ENCODE data around the gene TMBIM4.

DNA sequence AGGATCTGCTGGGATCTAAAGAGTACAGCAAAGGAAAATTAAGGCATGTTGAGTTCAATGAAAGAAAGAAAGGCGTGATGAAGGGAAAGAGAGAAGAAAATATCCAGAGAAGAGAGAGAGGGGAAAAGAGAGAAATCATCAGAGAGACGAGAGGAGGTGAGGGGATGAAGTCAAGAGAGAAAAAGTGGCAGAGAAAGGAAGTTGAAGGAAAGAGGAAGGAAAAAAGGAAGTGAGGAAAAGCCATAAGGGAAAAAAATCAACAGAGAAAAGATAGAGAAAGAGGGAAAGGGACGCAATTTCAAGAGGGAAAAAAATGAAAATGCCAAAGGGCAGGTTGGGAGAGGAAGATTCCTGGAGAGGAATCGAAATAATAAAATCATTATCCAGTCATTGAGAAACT, 79.6 kb downstream of the TMBIM4 start:
- TF ChIP-seq ESRRA (CRISPR knock-in tag; IDR thresholded peaks at IDR 0.05; ENCODE audit: borderline replicate concordance) (no peak), ATF3 (CRISPR knock-in tag; conservative IDR thresholded peaks at IDR 0.05) (no peak)
